Measurements from ENCODE around the gene TNFRSF11A. TPM values are rescaled to one million over a fixed set of nuclear protein-coding genes. Genes with fewer than 3 reads are reported as not detected.

The TNFRSF11A gene
- total RNA-seq, 1 donor from 2014 or later = 1.6 TPM

DNA sequence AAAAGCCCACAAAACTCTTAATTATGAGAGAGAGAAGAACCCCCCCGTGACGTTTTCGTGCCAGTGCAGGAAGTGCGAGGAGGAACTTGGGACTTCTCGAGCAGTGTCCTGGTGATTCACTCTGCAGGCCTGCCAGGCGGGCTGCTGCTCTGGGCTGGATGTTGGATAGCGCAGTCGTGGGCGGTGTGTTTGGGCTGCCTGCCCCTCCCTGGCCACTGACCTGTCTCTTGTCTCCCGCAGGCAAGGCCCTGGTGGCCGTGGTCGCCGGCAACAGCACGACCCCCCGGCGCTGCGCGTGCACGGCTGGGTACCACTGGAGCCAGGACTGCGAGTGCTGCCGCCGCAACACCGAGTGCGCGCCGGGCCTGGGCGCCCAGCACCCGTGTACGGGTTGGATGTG is 29.0 kb downstream of the TNFRSF11A start:
- Histone ChIP-seq H3K4me3 (no peak overlapping the region), H3K27me3 (ENCODE audit: low read depth) (no peaks in the 10 kb centered on the region), H3K27ac (replicated peaks) (no peak overlapping the region), H3K36me3 (no peaks in the 10 kb centered on the region), H3K4me1 (no peaks in the 10 kb centered on the region), H3K9me3 (replicated peaks) (no peaks in the 10 kb centered on the region)
- no peak for DNase-seq
- TF ChIP-seq, protein P1, sequence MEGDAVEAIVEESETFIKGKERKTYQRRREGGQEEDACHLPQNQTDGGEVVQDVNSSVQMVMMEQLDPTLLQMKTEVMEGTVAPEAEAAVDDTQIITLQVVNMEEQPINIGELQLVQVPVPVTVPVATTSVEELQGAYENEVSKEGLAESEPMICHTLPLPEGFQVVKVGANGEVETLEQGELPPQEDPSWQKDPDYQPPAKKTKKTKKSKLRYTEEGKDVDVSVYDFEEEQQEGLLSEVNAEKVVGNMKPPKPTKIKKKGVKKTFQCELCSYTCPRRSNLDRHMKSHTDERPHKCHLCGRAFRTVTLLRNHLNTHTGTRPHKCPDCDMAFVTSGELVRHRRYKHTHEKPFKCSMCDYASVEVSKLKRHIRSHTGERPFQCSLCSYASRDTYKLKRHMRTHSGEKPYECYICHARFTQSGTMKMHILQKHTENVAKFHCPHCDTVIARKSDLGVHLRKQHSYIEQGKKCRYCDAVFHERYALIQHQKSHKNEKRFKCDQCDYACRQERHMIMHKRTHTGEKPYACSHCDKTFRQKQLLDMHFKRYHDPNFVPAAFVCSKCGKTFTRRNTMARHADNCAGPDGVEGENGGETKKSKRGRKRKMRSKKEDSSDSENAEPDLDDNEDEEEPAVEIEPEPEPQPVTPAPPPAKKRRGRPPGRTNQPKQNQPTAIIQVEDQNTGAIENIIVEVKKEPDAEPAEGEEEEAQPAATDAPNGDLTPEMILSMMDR (IDR thresholded peaks at IDR 0.05; ENCODE audit: borderline replicate concordance) = no peak
- intact Hi-C loops (cut with micrococcal nuclease) = no loop called here

DNA sequence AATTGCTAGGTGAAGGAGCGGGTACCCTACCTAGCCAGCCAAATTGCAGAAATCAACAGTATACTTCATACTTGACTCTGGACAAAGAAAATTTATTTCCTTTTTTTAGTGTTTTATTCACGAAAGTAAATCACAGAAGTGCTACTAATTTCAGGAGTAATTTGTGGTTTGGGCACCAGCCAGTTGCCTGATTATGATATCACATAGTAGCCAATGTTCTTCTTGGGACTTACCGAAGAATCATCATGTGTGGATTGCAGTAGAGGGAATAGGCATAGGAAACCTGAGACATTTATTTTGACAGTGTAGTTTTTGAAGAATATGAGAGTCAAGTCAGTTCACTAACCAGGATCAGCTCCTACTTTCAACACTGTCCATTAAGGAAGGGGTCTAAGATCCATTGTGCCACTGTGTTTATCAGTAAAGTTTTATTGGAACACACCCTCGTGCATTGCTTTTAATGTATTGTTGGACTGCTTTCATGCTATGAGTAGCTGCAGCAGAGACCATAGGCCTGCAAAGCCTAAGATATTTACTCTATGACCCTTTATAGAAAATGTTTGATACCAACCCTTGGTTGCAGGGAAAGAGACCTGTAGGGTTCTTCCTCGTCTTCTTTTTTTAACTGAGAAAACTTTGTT is 32.1 kb downstream of the TNFRSF11A start:
- DNase-seq = no peak
- Histone ChIP-seq H3K4me1 (no peaks in the 10 kb centered on the region), H3K9me3 (replicated peaks) (no peaks in the 10 kb centered on the region), H3K4me3 (no peak overlapping the region), H3K27me3 (ENCODE audit: low read depth) (no peaks in the 10 kb centered on the region), H3K27ac (replicated peaks) (no peak overlapping the region), H3K36me3 (no peaks in the 10 kb centered on the region)
- intact Hi-C loops (cut with micrococcal nuclease) = no loop called here
- TF ChIP-seq, protein P1 (IDR thresholded peaks at IDR 0.05; ENCODE audit: borderline replicate concordance) = no peak

DNA sequence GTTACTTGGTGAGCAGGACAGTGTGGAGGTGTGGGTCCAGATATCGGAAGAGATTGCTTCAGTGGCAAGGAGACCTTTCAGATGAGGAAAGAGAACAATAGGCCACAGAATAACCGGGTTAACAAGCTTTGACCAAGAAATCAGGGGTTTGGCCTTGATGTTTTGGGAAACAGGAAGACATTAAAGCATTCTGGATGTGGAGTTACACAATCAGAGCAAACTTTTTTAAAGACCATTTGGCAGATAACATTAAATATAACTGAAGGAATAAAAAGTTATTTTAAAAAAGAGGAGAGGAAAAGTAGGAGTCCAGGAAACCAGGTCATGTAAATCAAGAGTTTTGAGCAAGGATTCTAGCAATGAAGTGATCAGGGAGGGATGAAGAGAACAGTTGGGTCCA is 35.7 kb downstream of the TNFRSF11A start:
- DNase-seq = no peak
- H3K9me3 ChIP-seq (replicated peaks) = no peaks in the 10 kb centered on the region
- no peaks in the 10 kb centered on the region for H3K36me3 ChIP-seq
- no peak overlapping the region for H3K4me3 ChIP-seq
- no peak overlapping the region for H3K27ac ChIP-seq (replicated peaks)
- H3K27me3 ChIP-seq (ENCODE audit: low read depth) = no peaks in the 10 kb centered on the region
- TF ChIP-seq, protein P1 (IDR thresholded peaks at IDR 0.05; ENCODE audit: borderline replicate concordance) = no peak
- H3K4me1 ChIP-seq = no peaks in the 10 kb centered on the region
- intact Hi-C loops (cut with micrococcal nuclease) = no loop called here

DNA sequence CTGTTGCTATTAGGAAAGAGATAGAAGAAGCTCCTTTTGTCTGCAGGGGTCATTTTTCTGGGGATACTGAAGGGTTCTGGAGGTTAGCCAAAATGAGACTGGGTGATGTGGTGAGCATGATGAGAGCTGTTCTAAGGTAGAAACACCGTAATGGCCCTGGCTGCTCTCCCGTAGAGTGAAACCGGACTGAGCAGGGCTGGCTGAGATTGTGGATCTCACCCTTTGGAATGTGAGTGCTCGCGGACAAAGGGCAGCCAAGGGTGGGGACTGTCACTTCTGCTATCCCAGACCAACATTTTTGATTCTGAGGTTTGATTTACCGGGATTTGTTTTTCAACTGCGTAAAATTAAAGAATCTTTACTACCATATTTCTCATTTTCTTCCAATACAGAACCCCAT is 36.2 kb downstream of the TNFRSF11A start:
- Histone ChIP-seq H3K27me3 (ENCODE audit: low read depth) (no peaks in the 10 kb centered on the region), H3K9me3 (replicated peaks) (no peaks in the 10 kb centered on the region), H3K4me1 (no peaks in the 10 kb centered on the region), H3K36me3 (no peaks in the 10 kb centered on the region), H3K4me3 (no peak overlapping the region), H3K27ac (replicated peaks) (no peak overlapping the region)
- intact Hi-C loops (cut with micrococcal nuclease) = no loop called here
- DNase-seq = no peak
- TF ChIP-seq, protein P1 (IDR thresholded peaks at IDR 0.05; ENCODE audit: borderline replicate concordance) = no peak

DNA sequence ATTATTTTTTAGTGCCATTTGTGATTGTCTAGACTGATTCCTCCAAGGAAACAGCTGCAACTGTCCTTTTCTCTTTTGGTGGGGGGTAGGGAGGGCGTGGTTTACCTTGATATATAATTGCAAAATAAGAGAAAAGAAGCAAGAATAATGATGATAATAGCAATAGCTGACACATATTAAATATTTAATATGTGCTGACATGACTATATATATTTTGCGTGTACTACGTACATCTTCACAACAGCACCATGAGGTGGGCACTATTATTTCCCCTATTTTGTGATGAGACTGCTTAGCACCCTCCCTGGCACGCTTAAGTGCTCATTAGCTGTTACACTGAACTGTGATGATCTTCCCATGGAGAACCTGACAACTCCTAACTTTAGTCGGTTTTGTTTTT is 39.4 kb downstream of the TNFRSF11A start:
- DNase-seq = no peak
- no peak overlapping the region for H3K27ac ChIP-seq (replicated peaks)
- TF ChIP-seq, protein P1 (IDR thresholded peaks at IDR 0.05; ENCODE audit: borderline replicate concordance) = no peak
- H3K4me3 ChIP-seq = no peak overlapping the region
- intact Hi-C loops (cut with micrococcal nuclease) = no loop called here
- H3K9me3 ChIP-seq (replicated peaks) = no peaks in the 10 kb centered on the region
- no peaks in the 10 kb centered on the region for H3K36me3 ChIP-seq
- no peaks in the 10 kb centered on the region for H3K4me1 ChIP-seq
- H3K27me3 ChIP-seq (ENCODE audit: low read depth) = no peaks in the 10 kb centered on the region

Data from left ventricle myocardium inferior (tissue), 1 donor.